OCI-LY3 (cell line): Measurements from ENCODE around the gene MAN2A2.

Experiments used
- H2AFZ ChIP-seq: fragments of 200-600, 300-600 bp; shearing (Covaris generic); 2 replicates; pipeline ENCODE4 v1.6.0; 2014; ENCODE audit warnings: antibody characterized with exemption, low read depth, low read length
- H3K27ac ChIP-seq: fragments of 200-600, 300-600 bp; sonication (generic); 2 replicates; pipeline ENCODE4 v1.5.1; 2014; ENCODE audit warnings: mild to moderate bottlenecking, low read length, moderate library complexity, mixed read lengths
- H3K27me3 ChIP-seq: fragments of 200-600, 300-600 bp; sonication (generic); 2 replicates; pipeline ENCODE4 v1.6.1; 2014; ENCODE audit warnings: low read depth, low read length, mixed read lengths
- H3K36me3 ChIP-seq: fragments of 200-600, 300-600 bp; sonication (generic); replicated peaks from 2 replicates; pipeline ENCODE3; 2014; ENCODE audit warnings: low read depth, low read length, mixed read lengths
- H3K4me1 ChIP-seq: fragments of 300-600, 200-600 bp; sonication (generic); 2 replicates; pipeline ENCODE4 v1.6.1; 2014; ENCODE audit warnings: low read length, mixed read lengths
- H3K4me2 ChIP-seq: fragments of 200-600, 300-600 bp; sonication (generic); 2 replicates; pipeline ENCODE4 v1.6.1; 2014; ENCODE audit warnings: low read length, mixed read lengths
- H3K4me3 ChIP-seq: fragments of 300-600, 200-600 bp; sonication (generic); 2 replicates; pipeline ENCODE4 v1.5.1; 2014; ENCODE audit warnings: antibody characterized with exemption, mild to moderate bottlenecking, low read length, moderate library complexity
- H3K79me2 ChIP-seq: fragments of 300-600, 200-600 bp; shearing (Covaris generic); 2 replicates; pipeline ENCODE4 v1.6.1; 2014; ENCODE audit warnings: mild to moderate bottlenecking, low read length, mixed read lengths
- H3K9ac ChIP-seq: fragments of 300-600, 200-600 bp; shearing (Covaris generic); 2 replicates; pipeline ENCODE4 v1.6.0; 2014; ENCODE audit warnings: mild to moderate bottlenecking, low read length, moderate library complexity
- H3K9me3 ChIP-seq: fragments of 200-600, 300-600 bp; shearing (Covaris generic); 2 replicates; pipeline ENCODE4 v1.6.1; 2014; ENCODE audit warnings: low read length, mixed read lengths; ENCODE audit not compliant: insufficient read depth
- H4K20me1 ChIP-seq: fragments of 200-600, 300-600 bp; sonication (generic); 2 replicates; pipeline ENCODE4 v1.6.1; 2016; ENCODE audit warnings: low read length, mixed read lengths; ENCODE audit not compliant: insufficient read depth
- EZH2phosphoT487 ChIP-seq: fragments of 200-600 bp; shearing (Covaris generic); IDR thresholded peaks from 2 replicates; pipeline ENCODE4 v1.6.1; 2018; ENCODE audit warnings: antibody characterized with exemption, mixed run types, low read depth
- TF ChIP-seq, protein P1 (sequence below): fragments of 200-600, 300-600 bp; sonication (generic); IDR thresholded peaks from 2 replicates; pipeline ENCODE4 v1.5.1; 2014; ENCODE audit warnings: antibody characterized with exemption, low read length, low read depth

The MAN2A2 gene

DNA sequence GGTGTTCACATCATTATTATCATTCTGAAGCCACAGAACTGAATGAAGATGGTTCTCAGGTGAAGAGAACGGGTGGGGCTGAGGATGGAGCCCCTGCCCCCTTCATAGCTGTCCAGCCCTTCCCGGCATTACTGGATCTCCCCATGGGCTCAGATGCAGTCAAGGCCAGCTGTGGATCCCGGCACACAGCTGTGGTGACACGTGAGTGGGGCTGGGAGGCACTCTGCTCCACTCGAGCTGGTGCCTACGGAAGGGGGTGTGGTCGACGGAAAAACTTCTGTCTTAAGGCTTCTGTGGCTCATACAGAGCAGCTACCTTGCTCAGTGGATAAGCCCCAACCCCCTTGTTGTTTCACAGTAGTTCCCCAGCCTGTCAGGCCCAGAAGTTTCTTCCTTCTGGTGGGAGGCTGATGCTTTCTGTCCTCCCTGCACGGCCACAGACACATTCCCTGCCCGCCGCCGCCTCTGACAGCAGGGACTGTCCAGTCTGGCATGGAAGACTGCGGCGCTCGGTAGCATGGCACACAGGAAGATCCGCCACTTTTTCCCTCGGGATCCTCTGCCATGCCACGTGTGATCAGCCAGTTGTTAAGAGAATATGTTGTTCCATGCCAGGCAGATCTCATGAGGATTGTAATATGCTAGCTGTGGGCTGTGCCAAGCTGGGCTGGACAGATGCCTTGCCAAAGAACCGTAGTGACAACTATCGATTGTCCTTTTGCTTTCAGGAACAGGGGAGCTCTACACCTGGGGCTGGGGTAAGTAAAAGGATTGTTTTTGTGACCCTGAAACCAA lies 57.4 kb downstream of the MAN2A2 start:
- H3K27me3 ChIP-seq = no peaks in the 10 kb centered on the region
- H3K36me3 ChIP-seq = peaks cover 58% of the 10 kb centered on the region
- no peak overlapping the region for H2AFZ ChIP-seq
- H3K79me2 ChIP-seq = peaks cover 48% of the 10 kb centered on the region
- no peaks in the 10 kb centered on the region; the same call in 1 of the 2 replicates for H4K20me1 ChIP-seq
- no peaks in the 10 kb centered on the region for H3K9me3 ChIP-seq
- no peak overlapping the region for H3K9ac ChIP-seq
- no peak overlapping the region for H3K4me3 ChIP-seq
- H3K27ac ChIP-seq = no peak overlapping the region
- TF ChIP-seq, protein P1, sequence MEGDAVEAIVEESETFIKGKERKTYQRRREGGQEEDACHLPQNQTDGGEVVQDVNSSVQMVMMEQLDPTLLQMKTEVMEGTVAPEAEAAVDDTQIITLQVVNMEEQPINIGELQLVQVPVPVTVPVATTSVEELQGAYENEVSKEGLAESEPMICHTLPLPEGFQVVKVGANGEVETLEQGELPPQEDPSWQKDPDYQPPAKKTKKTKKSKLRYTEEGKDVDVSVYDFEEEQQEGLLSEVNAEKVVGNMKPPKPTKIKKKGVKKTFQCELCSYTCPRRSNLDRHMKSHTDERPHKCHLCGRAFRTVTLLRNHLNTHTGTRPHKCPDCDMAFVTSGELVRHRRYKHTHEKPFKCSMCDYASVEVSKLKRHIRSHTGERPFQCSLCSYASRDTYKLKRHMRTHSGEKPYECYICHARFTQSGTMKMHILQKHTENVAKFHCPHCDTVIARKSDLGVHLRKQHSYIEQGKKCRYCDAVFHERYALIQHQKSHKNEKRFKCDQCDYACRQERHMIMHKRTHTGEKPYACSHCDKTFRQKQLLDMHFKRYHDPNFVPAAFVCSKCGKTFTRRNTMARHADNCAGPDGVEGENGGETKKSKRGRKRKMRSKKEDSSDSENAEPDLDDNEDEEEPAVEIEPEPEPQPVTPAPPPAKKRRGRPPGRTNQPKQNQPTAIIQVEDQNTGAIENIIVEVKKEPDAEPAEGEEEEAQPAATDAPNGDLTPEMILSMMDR = no peak
- no peak for TF ChIP-seq EZH2phosphoT487
- no peak overlapping the region for H3K4me2 ChIP-seq
- peaks cover 7% of the 10 kb centered on the region for H3K4me1 ChIP-seq

DNA sequence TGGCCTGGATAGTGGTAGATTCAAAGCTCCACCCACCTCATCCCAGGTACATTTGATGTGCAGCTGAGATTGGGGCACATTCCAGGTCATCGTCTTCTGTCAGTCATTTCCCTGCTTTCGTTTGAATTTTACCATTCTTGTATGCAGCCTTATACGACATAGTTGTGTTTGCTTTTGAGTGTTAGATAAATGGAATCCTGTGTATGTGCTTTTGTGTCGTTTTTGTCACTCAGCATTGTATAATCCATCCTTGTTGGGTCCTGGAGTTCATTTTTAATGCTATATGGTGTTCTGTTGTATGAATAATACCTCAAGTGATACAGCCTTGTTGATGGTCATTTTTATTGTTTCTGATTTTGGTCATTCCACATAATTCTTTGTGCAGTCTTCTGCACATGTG lies 58.9 kb downstream of the MAN2A2 start:
- H3K79me2 ChIP-seq = peaks cover 32% of the 10 kb centered on the region

DNA sequence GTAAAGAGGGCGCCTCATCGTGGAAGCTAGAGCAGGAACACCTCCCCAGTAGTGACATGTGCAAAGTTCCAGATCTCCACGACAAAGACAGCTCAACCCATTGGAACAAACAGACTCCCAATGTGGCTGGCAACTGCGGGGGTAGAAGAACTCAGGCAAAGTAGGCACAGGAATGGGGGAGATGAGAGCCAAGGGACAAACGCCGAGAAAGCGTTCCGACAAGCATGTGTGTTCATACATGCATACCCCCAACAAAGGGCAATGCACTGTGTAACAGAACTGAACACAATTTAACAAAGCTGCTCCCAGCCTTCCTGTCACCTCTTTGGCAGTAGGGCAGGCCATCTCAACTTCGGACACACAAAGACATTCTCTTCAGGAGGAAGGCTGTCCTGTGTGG lies 63.2 kb downstream of the MAN2A2 start:
- H3K4me1 ChIP-seq = no peaks in the 10 kb centered on the region
- H3K4me2 ChIP-seq = no peak overlapping the region
- H3K27me3 ChIP-seq = no peaks in the 10 kb centered on the region
- TF ChIP-seq, protein P1 = no peak
- no peak for TF ChIP-seq EZH2phosphoT487
- no peak overlapping the region for H3K9ac ChIP-seq
- no peak overlapping the region for H2AFZ ChIP-seq
- peaks cover 22% of the 10 kb centered on the region for H3K79me2 ChIP-seq
- H3K9me3 ChIP-seq = no peaks in the 10 kb centered on the region
- H3K36me3 ChIP-seq = peaks cover 85% of the 10 kb centered on the region
- no peaks in the 10 kb centered on the region; the same call in 1 of the 2 replicates for H4K20me1 ChIP-seq
- no peak overlapping the region for H3K27ac ChIP-seq
- no peak overlapping the region for H3K4me3 ChIP-seq

More for the DNA sequence above, 58.9 kb downstream of the MAN2A2 start:
- Histone ChIP-seq H2AFZ (no peak overlapping the region), H3K9me3 (no peaks in the 10 kb centered on the region), H3K36me3 (peaks cover 68% of the 10 kb centered on the region), H4K20me1 (no peaks in the 10 kb centered on the region; the same call in 1 of the 2 replicates), H3K27ac (no peak overlapping the region), H3K4me1 (no peaks in the 10 kb centered on the region), H3K9ac (no peak overlapping the region), H3K4me3 (no peak overlapping the region), H3K27me3 (no peaks in the 10 kb centered on the region), H3K4me2 (no peak overlapping the region)
- TF ChIP-seq, protein P1 = no peak
- TF ChIP-seq EZH2phosphoT487 = no peak

DNA sequence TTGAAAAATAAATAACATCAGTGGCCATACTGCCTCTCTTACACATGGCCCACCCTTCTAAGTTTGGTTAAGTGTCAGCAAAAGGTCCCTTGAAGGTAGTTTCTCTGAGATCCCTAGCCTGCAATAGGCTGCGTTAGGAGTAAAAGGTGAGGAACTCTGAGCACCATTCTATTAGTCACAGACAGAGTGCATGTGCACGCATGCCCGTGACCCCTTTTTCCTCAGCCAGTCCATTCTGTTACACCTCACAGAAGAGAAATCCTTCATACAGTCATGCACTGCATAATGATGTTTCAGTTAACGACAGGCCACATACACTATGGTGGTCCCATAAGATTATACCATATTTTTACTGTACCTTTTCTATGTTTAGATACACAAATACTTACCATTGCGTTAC lies 64.1 kb downstream of the MAN2A2 start:
- Histone ChIP-seq H2AFZ (no peak overlapping the region), H3K9me3 (no peaks in the 10 kb centered on the region), H3K27me3 (no peaks in the 10 kb centered on the region), H3K4me2 (no peak overlapping the region), H3K4me1 (no peaks in the 10 kb centered on the region), H3K79me2 (peaks cover 18% of the 10 kb centered on the region), H3K36me3 (peaks cover 77% of the 10 kb centered on the region), H3K9ac (no peak overlapping the region), H3K4me3 (no peak overlapping the region), H4K20me1 (no peaks in the 10 kb centered on the region; the same call in 1 of the 2 replicates), H3K27ac (no peak overlapping the region)
- TF ChIP-seq, protein P1 = no peak
- no peak for TF ChIP-seq EZH2phosphoT487
